WTC11 (cell line): Measurements from ENCODE around the gene MIR17HG. TPM values are rescaled to one million over a fixed set of nuclear protein-coding genes. Genes with fewer than 3 reads are reported as not detected.
A peak's percentile ranks its signal among the peaks of the same experiment; 100 is the strongest.

ENCODE experiments used
- ATAC-seq: fragments of 200-7000 bp; cut with Tn5 transposase; 2 replicates; pipeline ENCODE4 v1.10.0; 2021; ENCODE audit warnings: mild to moderate bottlenecking, moderate library complexity
- CTCF ChIA-PET: fragments of 300-600 bp; sonication (Branson Sonifier 250); formaldehyde crosslinking; loops from one replicate; lab custom pipeline; 2021; ENCODE audit warnings: antibody characterized with exemption; lab: Charles Lee
- POLR2A ChIA-PET: fragments of 350-600 bp; sonication (Branson Sonifier 250); formaldehyde crosslinking; loops from one replicate; lab custom pipeline; 2021; ENCODE audit warnings: antibody characterized with exemption; lab: Charles Lee
- DNase-seq: peaks from one replicate; pipeline ENCODE4 v3.0.0; 2021; ENCODE audit warnings: low spot score
- H3K27ac Mint-ChIP-seq: 2 replicates; pipeline ENCODE4 v1.8.0; 2021; ENCODE audit warnings: mixed read lengths
- H3K27me3 Mint-ChIP-seq: 2 replicates; pipeline ENCODE4 v1.8.0; 2021; ENCODE audit warnings: low read depth, mild to moderate bottlenecking, moderate library complexity, mixed read lengths
- H3K36me3 Mint-ChIP-seq: 2 replicates; pipeline ENCODE4 v1.8.0; 2021; ENCODE audit warnings: mixed read lengths
- H3K4me1 Mint-ChIP-seq: 2 replicates; pipeline ENCODE4 v1.8.0; 2022; ENCODE audit warnings: mixed read lengths
- H3K4me3 Mint-ChIP-seq: 2 replicates; pipeline ENCODE4 v1.8.0; 2021; ENCODE audit warnings: mild to moderate bottlenecking, moderate library complexity, mixed read lengths
- H3K9me3 Mint-ChIP-seq: 2 replicates; pipeline ENCODE4 v1.8.0; 2021; ENCODE audit warnings: mixed read lengths
- GTF2I ChIP-seq: fragments of 250-450 bp; sonication (Bioruptor Pico); conservative IDR thresholded peaks from 2 replicates; pipeline ENCODE4 v1.4.0; 2021; ENCODE audit warnings: mild to moderate bottlenecking
- IRF2 ChIP-seq: sonication (generic); formaldehyde crosslinking; IDR thresholded peaks from 2 replicates; pipeline ENCODE4 v1.8.0; 2022; ENCODE audit warnings: low read depth, missing genetic modification reagents, borderline replicate concordance
- MYBL2 ChIP-seq: sonication (generic); formaldehyde crosslinking; IDR thresholded peaks from 2 replicates; pipeline ENCODE4 v1.8.1; 2023; ENCODE audit warnings: mild to moderate bottlenecking, moderate library complexity, missing genetic modification reagents
- TEAD4 ChIP-seq: sonication (generic); formaldehyde crosslinking; IDR thresholded peaks from 2 replicates; pipeline ENCODE4 v1.8.0; 2022; ENCODE audit warnings: mild to moderate bottlenecking, missing genetic modification reagents
- USF1 ChIP-seq: sonication (generic); formaldehyde crosslinking; IDR thresholded peaks from 2 replicates; pipeline ENCODE4 v1.8.0; 2022; ENCODE audit warnings: mild to moderate bottlenecking, missing genetic modification reagents
- ZNF138 ChIP-seq: sonication (generic); formaldehyde crosslinking; conservative IDR thresholded peaks from 2 replicates; pipeline ENCODE4 v1.8.1; 2022; ENCODE audit warnings: mild to moderate bottlenecking, moderate library complexity, missing genetic modification reagents
- ZNF219 ChIP-seq: sonication (generic); formaldehyde crosslinking; IDR thresholded peaks from 2 replicates; pipeline ENCODE4 v1.8.0; 2023; ENCODE audit warnings: missing genetic modification reagents, mild to moderate bottlenecking, borderline replicate concordance
- ZNF416 ChIP-seq: fragments of 250-450 bp; sonication (Bioruptor Pico); IDR thresholded peaks from 2 replicates; pipeline ENCODE4 v1.9.0; 2021; ENCODE audit warnings: mild to moderate bottlenecking, inconsistent platforms
- ZNF532 ChIP-seq: fragments of 250-450 bp; sonication (Bioruptor Pico); IDR thresholded peaks from 2 replicates; pipeline ENCODE4 v1.9.0; 2021; ENCODE audit warnings: mild to moderate bottlenecking, borderline replicate concordance
- total RNA-seq: library from RNA; stranded (reverse); gene quantifications from 3 replicates; pipeline ENCODE4 v1.2.3, GENCODE V29; 2021
- TF ChIP-seq, protein P1 (sequence below): fragments of 250-450 bp; sonication (Bioruptor Pico); conservative IDR thresholded peaks from 2 replicates; pipeline ENCODE4 v1.9.0; 2021; ENCODE audit warnings: mild to moderate bottlenecking
- TF ChIP-seq, protein P2 (sequence below): fragments of 250-450 bp; sonication (Bioruptor Pico); IDR thresholded peaks from 2 replicates; pipeline ENCODE4 v1.9.0; 2021; ENCODE audit warnings: mild to moderate bottlenecking

MIR17HG gene
- total RNA-seq, 1 experiment from 2014 or later = 37.1 TPM

DNA sequence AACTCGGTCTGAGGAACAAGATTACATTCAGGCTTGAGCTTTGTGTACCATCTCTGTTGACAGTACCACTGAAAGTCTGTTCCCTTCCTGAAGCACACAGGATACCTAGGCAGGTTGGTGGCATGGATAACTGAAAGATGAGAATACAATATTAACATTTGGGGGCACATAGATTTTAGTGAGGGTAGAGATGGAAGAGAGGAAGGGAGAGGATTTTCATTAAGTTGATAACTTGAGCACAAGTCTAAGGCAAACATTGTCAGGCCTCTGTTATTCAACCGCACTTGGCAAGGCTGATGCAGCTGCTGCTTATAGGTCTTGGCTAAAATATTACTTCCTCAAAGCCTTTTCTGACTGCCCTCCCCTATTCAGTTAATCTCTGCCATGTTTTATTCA, 10.9 kb downstream of the MIR17HG start (continued):
- TF ChIP-seq, protein P1, sequence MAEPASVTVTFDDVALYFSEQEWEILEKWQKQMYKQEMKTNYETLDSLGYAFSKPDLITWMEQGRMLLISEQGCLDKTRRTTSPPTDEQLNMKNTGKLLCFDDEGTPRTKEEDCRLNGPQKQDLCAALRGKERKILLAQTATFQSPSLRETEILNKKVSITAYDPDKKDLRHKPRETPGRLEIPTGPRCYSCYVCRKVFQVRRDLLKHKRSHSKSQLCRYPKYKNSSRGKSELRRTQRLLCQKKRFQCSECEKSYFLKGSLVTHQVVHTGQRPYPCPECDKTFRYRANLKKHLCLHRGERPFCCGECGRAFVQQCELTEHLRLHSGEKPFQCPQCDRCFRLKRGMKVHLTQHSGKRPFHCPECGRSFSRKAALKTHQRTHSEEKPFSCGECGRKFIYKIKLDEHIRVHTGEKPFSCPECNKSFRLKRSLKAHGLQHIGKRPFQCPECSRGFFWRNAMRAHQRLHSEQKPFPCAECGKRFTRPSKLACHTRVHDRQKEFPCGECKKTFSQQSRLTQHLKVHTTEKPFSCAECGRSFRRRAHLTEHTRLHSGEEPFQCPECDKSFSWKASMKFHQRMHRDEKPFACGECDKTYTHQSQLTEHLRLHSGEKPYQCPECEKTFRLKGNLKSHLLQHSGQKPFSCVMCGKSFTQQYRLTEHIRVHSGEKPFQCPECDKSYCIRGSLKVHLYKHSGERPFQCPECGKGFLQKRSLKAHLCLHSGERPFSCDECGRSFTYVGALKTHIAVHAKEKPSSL = 0 out of 2 replicates have a peak, but pooled peaks have one; percentile 55
- TF ChIP-seq MYBL2 (no peak), ZNF532 (CRISPR knock-in tag) (peak; percentile 78; the same call in 1 of the 2 replicates), ZNF138 (no peak), GTF2I (CRISPR knock-in tag) (no peak), ZNF219 (no peak), ZNF416 (CRISPR knock-in tag) (0 out of 2 replicates have a peak, but pooled peaks have one; percentile 58)

GRCh38 chr13:91359111-91359510, 11.6 kb downstream of the MIR17HG start:
- no peak overlapping the region for H3K4me3 Mint-ChIP-seq
- peaks cover 11% of the 10 kb centered on the region for H3K4me1 Mint-ChIP-seq

DNA sequence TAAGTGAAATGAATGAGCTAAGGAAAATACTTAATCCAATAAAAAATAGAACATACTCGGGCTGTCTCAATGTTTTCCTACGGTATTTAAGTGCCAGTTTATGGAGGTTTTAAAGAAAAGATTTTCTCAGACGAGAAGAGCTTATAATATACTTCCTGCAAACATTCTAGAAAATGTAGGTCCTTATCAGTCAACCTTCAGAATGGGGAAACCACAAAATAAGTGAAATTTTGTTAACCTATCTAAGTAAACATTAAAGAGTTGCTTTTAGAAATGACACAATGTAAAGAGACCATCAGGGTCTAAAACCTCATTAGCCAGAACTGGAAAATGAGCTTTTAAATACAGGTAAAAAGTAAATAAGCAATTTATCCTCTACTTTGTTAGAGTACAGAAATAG, 12.1 kb downstream of the MIR17HG start:
- TF ChIP-seq USF1 (CRISPR knock-in tag) = no peak
- TF ChIP-seq, protein P2, sequence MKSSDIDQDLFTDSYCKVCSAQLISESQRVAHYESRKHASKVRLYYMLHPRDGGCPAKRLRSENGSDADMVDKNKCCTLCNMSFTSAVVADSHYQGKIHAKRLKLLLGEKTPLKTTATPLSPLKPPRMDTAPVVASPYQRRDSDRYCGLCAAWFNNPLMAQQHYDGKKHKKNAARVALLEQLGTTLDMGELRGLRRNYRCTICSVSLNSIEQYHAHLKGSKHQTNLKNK = peak; percentile 27; the same call in 1 of the 2 replicates
- TF ChIP-seq, all 79 proteins: peak for 1
- POLR2A ChIA-PET = interaction anchor here (0.6 kb wide), 1 partner anchor 122 kb away, joined by 4 read pairs; no protein-coding TSS in a partner anchor
- CTCF ChIA-PET = interaction anchor here (0.9 kb wide), 1 partner anchor 51 kb away, joined by 3 read pairs; no protein-coding TSS in a partner anchor
- H3K9me3 Mint-ChIP-seq = no peaks in the 10 kb centered on the region
- H3K4me1 Mint-ChIP-seq = peaks cover 7% of the 10 kb centered on the region
- H3K4me3 Mint-ChIP-seq = no peak overlapping the region
- no peaks in the 10 kb centered on the region for H3K27me3 Mint-ChIP-seq
- DNase-seq = no peak
- H3K36me3 Mint-ChIP-seq = peaks cover 28% of the 10 kb centered on the region
- ATAC-seq = no peak
- no peak overlapping the region for H3K27ac Mint-ChIP-seq

More at GRCh38 chr13:91359111-91359510, 11.6 kb downstream of the MIR17HG start:
- ChIA-PET CTCF (interaction anchor here (0.9 kb wide), 1 partner anchor 51 kb away, joined by 3 read pairs; no protein-coding TSS in a partner anchor), POLR2A (interaction anchor here (0.6 kb wide), 1 partner anchor 121 kb away, joined by 4 read pairs; no protein-coding TSS in a partner anchor)
- ATAC-seq (peak; percentile 5), DNase-seq (no peak)
- H3K27me3 Mint-ChIP-seq = no peaks in the 10 kb centered on the region
- no peaks in the 10 kb centered on the region for H3K9me3 Mint-ChIP-seq
- TF ChIP-seq IRF2 = no peak
- TF ChIP-seq TEAD4 (CRISPR knock-in tag) = no peak
- TF ChIP-seq USF1 (CRISPR knock-in tag) = no peak
- peaks cover 33% of the 10 kb centered on the region for H3K36me3 Mint-ChIP-seq
- peak overlapping the region; percentile 9; the same call in 1 of the 2 replicates for H3K27ac Mint-ChIP-seq
